B cell (primary cell): ENCODE measurements around the gene SNCB. TPM values are rescaled to one million over a fixed set of nuclear protein-coding genes. Genes with fewer than 3 reads are reported as not detected.
"Not testable (repeated sequence)": the region's sequence is repeated elsewhere in the genome, so short reads cannot be mapped to it uniquely, and the experiment has no call there.

Experiments used
- ATAC-seq: fragments of 200-7000 bp; cut with Tn5 transposase; one replicate; pipeline ENCODE4 v1.10.0; 2021; ENCODE audit warnings: low read depth, mild to moderate bottlenecking, moderate number of reproducible peaks, moderate library complexity
- CTCF ChIA-PET: fragments of 350-600 bp; sonication (Branson Sonifier 250); formaldehyde crosslinking; loops from one replicate; lab custom pipeline; 2021; ENCODE audit warnings: antibody characterized with exemption, inconsistent platforms; lab: Charles Lee
- POLR2A ChIA-PET: fragments of 350-600 bp; sonication (Branson Sonifier 250); formaldehyde crosslinking; loops from one replicate; lab custom pipeline; 2021; ENCODE audit warnings: antibody characterized with exemption; lab: Charles Lee
- DNase-seq: peaks from one replicate; pipeline ENCODE4 v3.0.0; 2013
- H2AFZ ChIP-seq: 2 replicates; pipeline ENCODE4 v1.6.1; 2012; ENCODE audit warnings: mild to moderate bottlenecking, low read depth, low read length; ENCODE audit not compliant: insufficient read depth, poor library complexity, severe bottlenecking
- H3K27ac ChIP-seq, 2 donors: 1 replicate in 1 of 2; 2 replicates in 1 of 2; pipeline ENCODE4 v1.5.1; 2012 to 2013; ENCODE audit warnings: low read length in 2 of 2, mild to moderate bottlenecking in 2 of 2, moderate library complexity in 1 of 2
- H3K27me3 ChIP-seq, 4 experiments: fragments of 200-600 bp in 1 of 4; sonication (generic) in 1 of 4; replicated peaks in 1 of 4; 1 replicate in 2 of 4; 2 replicates in 2 of 4; pipeline versions ENCODE4 v1.6.1 to v1.7.0; 2013 to 2016; ENCODE audit warnings: low read length in 3 of 4, mild to moderate bottlenecking in 2 of 4, mixed read lengths in 1 of 4, moderate library complexity in 1 of 4; ENCODE audit not compliant: insufficient read depth in 4 of 4, control insufficient read depth in 3 of 4; ENCODE audit errors: control extremely low read depth in 1 of 4
- H3K36me3 ChIP-seq, 2 experiments: replicated peaks in 1 of 2; 1 replicate in 1 of 2; 2 replicates in 1 of 2; pipeline versions ENCODE4 v1.6.1 to v1.7.1; 2013; ENCODE audit warnings: low read length in 1 of 2; ENCODE audit not compliant: insufficient read depth in 2 of 2, control insufficient read depth in 1 of 2; ENCODE audit errors: control extremely low read depth in 1 of 2, extremely low read depth in 1 of 2
- H3K4me1 ChIP-seq, 2 donors: fragments of 200-600 bp in 1 of 2; sonication (generic) in 1 of 2; 1 replicate in 1 of 2; 2 replicates in 1 of 2; pipeline versions ENCODE4 v1.5.1 to v1.6.1; 2013 to 2017; ENCODE audit warnings: low read length in 2 of 2; ENCODE audit not compliant: control insufficient read depth in 2 of 2, insufficient read depth in 2 of 2
- H3K4me2 ChIP-seq: replicated peaks from 2 replicates; pipeline ENCODE3; 2012; ENCODE audit warnings: mild to moderate bottlenecking, low read depth, low read length; ENCODE audit not compliant: poor library complexity, severe bottlenecking
- H3K4me3 ChIP-seq, 5 experiments: fragments of 200-600 bp in 1 of 5; sonication (generic) in 1 of 5; 1 replicate in 3 of 5; 2 replicates in 2 of 5; pipeline versions ENCODE4 v1.5.1 to v1.7.0; 2011 to 2016; ENCODE audit warnings: low read length in 4 of 5, mild to moderate bottlenecking in 4 of 5, low read depth in 2 of 5, control low read depth in 1 of 5, moderate library complexity in 1 of 5; ENCODE audit not compliant: insufficient read depth in 1 of 5; ENCODE audit errors: control extremely low read depth in 1 of 5, extremely low read depth in 1 of 5
- H3K79me2 ChIP-seq: fragments of 200-600 bp; sonication (generic); one replicate; pipeline ENCODE4 v1.6.0; 2016; ENCODE audit warnings: low read length; ENCODE audit not compliant: control insufficient read depth, insufficient read depth
- H3K9ac ChIP-seq: fragments of 200-600 bp; sonication (generic); 2 replicates; pipeline ENCODE4 v1.6.1; 2017; ENCODE audit warnings: mild to moderate bottlenecking, low read length, moderate library complexity
- H3K9me3 ChIP-seq, 3 donors: one replicate each; pipeline versions ENCODE4 v1.6.1 to v1.7.1; 2013; ENCODE audit warnings: low read length in 2 of 3; ENCODE audit not compliant: control insufficient read depth in 2 of 3, insufficient read depth in 1 of 3; ENCODE audit errors: control extremely low read depth in 1 of 3
- H4K20me1 ChIP-seq: 2 replicates; pipeline ENCODE4 v1.6.0; 2012; ENCODE audit warnings: mild to moderate bottlenecking, low read length; ENCODE audit not compliant: insufficient read depth, control insufficient read depth, poor library complexity, severe bottlenecking
- H3K27ac Mint-ChIP-seq: one replicate; pipeline ENCODE4 v1.8.0; 2021; ENCODE audit warnings: mixed read lengths
- H3K27me3 Mint-ChIP-seq: one replicate; pipeline ENCODE4 v1.8.0; 2021; ENCODE audit warnings: mixed read lengths
- H3K4me1 Mint-ChIP-seq: one replicate; pipeline ENCODE4 v1.8.0; 2021; ENCODE audit warnings: mixed read lengths
- H3K4me3 Mint-ChIP-seq: one replicate; pipeline ENCODE4 v1.8.0; 2021; ENCODE audit warnings: mixed read lengths
- H3K9me3 Mint-ChIP-seq: one replicate; pipeline ENCODE4 v1.8.0; 2022; ENCODE audit warnings: mixed read lengths; ENCODE audit not compliant: insufficient read depth
- CTCF ChIP-seq: fragments of 200-600 bp; IDR thresholded peaks from one replicate; pipeline ENCODE4 v1.8.0; 2022; ENCODE audit warnings: antibody characterized with exemption, mild to moderate bottlenecking
- EZH2 ChIP-seq: IDR thresholded peaks from 2 replicates; pipeline ENCODE4 v1.6.1; 2012; ENCODE audit warnings: borderline replicate concordance, low read depth, mild to moderate bottlenecking, moderate library complexity, low read length; ENCODE audit not compliant: insufficient read depth, poor library complexity, severe bottlenecking
- WGBS: methylation state at CpG from one replicate; pipeline ENCODE4 v1.1.5; 2013; ENCODE audit warnings: missing lambda C conversion rate; ENCODE audit not compliant: insufficient coverage; 5-methylcytosine and 5-hydroxymethylcytosine counted together
- intact Hi-C: fragments of 100-400 bp; cut with micrococcal nuclease; formaldehyde crosslinking; loops from one replicate; pipeline ENCODE4 v1.10.0; 2022
- polyA plus RNA-seq: library from polyadenylated mRNA; depleted of rRNA; stranded (reverse); fragments of >200 nt; gene quantifications from 2 replicates; pipeline ENCODE4 v1.2.3, GENCODE V29; 2012
- total RNA-seq, 2 donors: library from RNA; stranded (reverse); fragments of 120-200 nt in 1 of 2; gene quantifications; 1 replicate in 1 of 2; 2 replicates in 1 of 2; pipeline versions ENCODE4 v1.2.3 to v1.2.4, GENCODE V29; 2013 to 2022

SNCB gene
- total and polyA plus RNA-seq, 2 donors (not counting 1 experiment from before 2014, with no cell fraction given), result 0.09 TPM; not detected in 1

- ChIA-PET CTCF (interaction anchor here (0.9 kb wide), 1 partner anchor 28 kb away, joined by 3 read pairs; no protein-coding TSS in a partner anchor), POLR2A (no interaction called here)
- no peaks in the 10 kb centered on the region for H4K20me1 ChIP-seq
- peaks cover 0 to 2% (median 0%) of the 10 kb centered on the region in 3 donors for H3K9me3 ChIP-seq
- H3K4me3 ChIP-seq, result no peak overlapping the region
- no peak for TF ChIP-seq EZH2
- TF ChIP-seq CTCF, result no peak
- no peak overlapping the region for H3K4me2 ChIP-seq
- H3K27ac ChIP-seq, result no peak overlapping the region
- DNase-seq, result no peak
- H3K4me3 Mint-ChIP-seq, result no peak overlapping the region
- peaks cover 0 to 7% (median 0%) of the 10 kb centered on the region in 4 experiments for H3K27me3 ChIP-seq
- no peaks in the 10 kb centered on the region for H3K79me2 ChIP-seq
- H3K36me3 ChIP-seq, result peaks cover 0 to 2% of the 10 kb centered on the region in 2 experiments
- H3K9me3 Mint-ChIP-seq, result no peaks in the 10 kb centered on the region
- intact Hi-C loops, result no loop called here
- no peak for ATAC-seq
- peaks cover 0 to 4% of the 10 kb centered on the region in 2 donors for H3K4me1 ChIP-seq
- H3K4me1 Mint-ChIP-seq, result no peaks in the 10 kb centered on the region
- no peak overlapping the region for H2AFZ ChIP-seq
- no peaks in the 10 kb centered on the region for H3K27me3 Mint-ChIP-seq
- no peak overlapping the region for H3K9ac ChIP-seq
- WGBS, result 90% methylated on average over 11 of the region's 12 CpGs
- H3K27ac Mint-ChIP-seq, result no peak overlapping the region
Observed at GRCh38 chr5:176601901-176602482, 28.3 kb downstream of the SNCB start.

- H3K4me3 ChIP-seq, H3K27me3 Mint-ChIP-seq, H3K9me3 Mint-ChIP-seq, H3K4me3 Mint-ChIP-seq, POLR2A ChIA-PET, H2AFZ ChIP-seq, intact Hi-C loops, H3K27ac ChIP-seq, H3K9me3 ChIP-seq, H3K36me3 ChIP-seq, H4K20me1 ChIP-seq, H3K27ac Mint-ChIP-seq, CTCF ChIA-PET, ATAC-seq, H3K79me2 ChIP-seq, H3K4me1 Mint-ChIP-seq, DNase-seq, H3K9ac ChIP-seq, H3K4me2 ChIP-seq: not testable (repeated sequence)
- Histone ChIP-seq H3K4me1 (peaks cover 0 to 10% of the 10 kb centered on the region in 2 donors), H3K27me3 (peaks cover 0 to 14% (median 3%) of the 10 kb centered on the region in 4 experiments)
- WGBS, result 96% methylated on average over 18 of the region's 19 CpGs
Observed at GRCh38 chr5:176599749-176600430, 30.4 kb downstream of the SNCB start.
